Measurements from ENCODE around the gene PAK4. TPM values are rescaled to one million over a fixed set of nuclear protein-coding genes. Genes with fewer than 3 reads are reported as not detected.

PAK4 gene
- total and polyA plus RNA-seq, 10 of the 15 experiments (the other 5 are each of a cell fraction or from before 2014, with no cell fraction given), result 0.08 to 19.3 (median 5.9) TPM

GRCh38 chr19:39109641-39110040 lies 15.9 kb upstream of the PAK4 start:
- ChIA-PET RAD21 (ENCODE audit: unreplicated experiment) (interaction anchor here (1.0 to 1.3 kb wide), 2 partner anchors 75 to 148 kb away, joined by 4 to 6 read pairs; no protein-coding TSS in a partner anchor), SMC1A (ENCODE audit: uncharacterized antibody, unreplicated experiment) (no interaction called here)
- in situ Hi-C loops (cut with MboI), result no loop called here

More at GRCh38 chr19:39109641-39110040, 15.9 kb upstream of the PAK4 start:
- no peaks in the 10 kb centered on the region for H3K9me3 ChIP-seq (replicated peaks; ENCODE audit: control insufficient read depth, insufficient read depth, low read length)
- no peak for TF ChIP-seq BMI1 (IDR thresholded peaks at IDR 0.05; ENCODE audit: borderline replicate concordance)
- no peak for TF ChIP-seq CBFB (IDR thresholded peaks at IDR 0.05; ENCODE audit: low read depth)
- TF ChIP-seq ZNF384 (IDR thresholded peaks at IDR 0.05; ENCODE audit: borderline replicate concordance, low read depth, low read length), result no peak
- TF ChIP-seq NFYA (IDR thresholded peaks at IDR 0.05; ENCODE audit: borderline replicate concordance, low read depth, low read length), result no peak
- TF ChIP-seq, protein P1, sequence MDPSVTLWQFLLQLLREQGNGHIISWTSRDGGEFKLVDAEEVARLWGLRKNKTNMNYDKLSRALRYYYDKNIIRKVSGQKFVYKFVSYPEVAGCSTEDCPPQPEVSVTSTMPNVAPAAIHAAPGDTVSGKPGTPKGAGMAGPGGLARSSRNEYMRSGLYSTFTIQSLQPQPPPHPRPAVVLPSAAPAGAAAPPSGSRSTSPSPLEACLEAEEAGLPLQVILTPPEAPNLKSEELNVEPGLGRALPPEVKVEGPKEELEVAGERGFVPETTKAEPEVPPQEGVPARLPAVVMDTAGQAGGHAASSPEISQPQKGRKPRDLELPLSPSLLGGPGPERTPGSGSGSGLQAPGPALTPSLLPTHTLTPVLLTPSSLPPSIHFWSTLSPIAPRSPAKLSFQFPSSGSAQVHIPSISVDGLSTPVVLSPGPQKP (IDR thresholded peaks at IDR 0.05; ENCODE audit: low read depth, low read length), result no peak
- TF ChIP-seq RUNX3 (IDR thresholded peaks at IDR 0.05; ENCODE audit: low read length), result no peak
- no peak for TF ChIP-seq SP1 (IDR thresholded peaks at IDR 0.05; ENCODE audit: low read depth, low read length)
- TF ChIP-seq RAD51 (IDR thresholded peaks at IDR 0.05), result no peak
- no peak for TF ChIP-seq WRNIP1 (IDR thresholded peaks at IDR 0.05; ENCODE audit: borderline replicate concordance, low read depth, low read length)
- no peak overlapping the region for H2AFZ ChIP-seq (ENCODE audit: control insufficient read depth, low read depth, low read length)
- H3K79me2 ChIP-seq (ENCODE audit: control insufficient read depth, insufficient read depth, low read length), result no peaks in the 10 kb centered on the region
- H3K9ac ChIP-seq (ENCODE audit: control insufficient read depth, insufficient read depth, low read length), result no peak overlapping the region
- CTCF ChIA-PET, result interaction anchor here (0.8 to 3.3 kb wide), 10 partner anchors 8 to 302 kb away, joined by 3 to 20 read pairs (median 5); partner anchors contain the start of gene PLEKHG2
- no peak overlapping the region for H3K4me3 ChIP-seq
- H3K4me2 ChIP-seq (ENCODE audit: control insufficient read depth, insufficient read depth), result no peak overlapping the region
- DNase-seq (ENCODE audit: low read depth, low spot score) (no peak), ATAC-seq (no peak), FAIRE-seq (no peak)
- H3K27me3 ChIP-seq (replicated peaks in 1 of 2; ENCODE audit: control insufficient read depth in 2 of 2, insufficient read depth in 2 of 2, low read length in 1 of 2), result no peaks in the 10 kb centered on the region; a peak in 1 of 4 replicates
- H4K20me1 ChIP-seq (ENCODE audit: control insufficient read depth, insufficient read depth), result no peaks in the 10 kb centered on the region
- POLR2A ChIA-PET, result interaction anchor here (0.6 to 0.7 kb wide), 2 partner anchors 10 to 19 kb away, joined by 3 to 7 read pairs; no protein-coding TSS in a partner anchor
- H3K27ac ChIP-seq (ENCODE audit: control insufficient read depth, insufficient read depth), result no peak overlapping the region
- no peaks in the 10 kb centered on the region for H3K36me3 ChIP-seq (ENCODE audit: control insufficient read depth in 2 of 2, insufficient read depth in 2 of 2, low read length in 1 of 2)
- no peaks in the 10 kb centered on the region for H3K4me1 ChIP-seq (ENCODE audit: control insufficient read depth, insufficient read depth, low read length)
- no TSS peak for BruUV-seq (replicated peaks)
- intact Hi-C loops (cut with micrococcal nuclease; ENCODE audit: unreplicated experiment), result loop anchor here (1.0 to 5.0 kb wide), 2 partner anchors 78 to 147 kb away; no protein-coding TSS in a partner anchor
